GM12878 (cell line): Measurements from ENCODE around the gene TRIM17. TPM values are rescaled to one million over a fixed set of nuclear protein-coding genes. Genes with fewer than 3 reads are reported as not detected.

ENCODE experiments used
- ATAC-seq: fragments of 200-7000 bp; cut with Tn5 transposase; 3 replicates; pipeline ENCODE4 v1.9.1; 2020; ENCODE audit warnings: mild to moderate bottlenecking, moderate library complexity
- BruUV-seq: library from RNA; stranded (reverse); fragments of 400-500 nt; replicated peaks from 2 replicates; lab custom pipeline; 2021; lab: Mats Ljungman, UMichigan
- CTCF ChIA-PET: fragments of 300-600 bp; sonication (Branson Sonifier 250); formaldehyde crosslinking; extraction: SDS; loops from one replicate; lab custom pipeline; 2021; ENCODE audit warnings: inconsistent platforms; lab: Yijun Ruan, JAX
- POLR2A ChIA-PET: fragments of 350-600 bp; formaldehyde crosslinking; extraction: SDS; loops from one replicate; lab custom pipeline; 2021; ENCODE audit warnings: inconsistent platforms; lab: Charles Lee
- RAD21 ChIA-PET: fragments of 300-600 bp; sonication (Branson Sonifier 250); formaldehyde crosslinking; loops from one replicate; lab custom pipeline; 2023; ENCODE audit warnings: antibody characterized with exemption; ENCODE audit not compliant: unreplicated experiment; lab: Charles Lee
- SMC1A ChIA-PET: fragments of 300-600 bp; sonication (Branson Sonifier 250); formaldehyde crosslinking; loops from one replicate; lab custom pipeline; 2023; ENCODE audit not compliant: unreplicated experiment, uncharacterized antibody; lab: Charles Lee
- DNase-seq: peaks from one replicate; pipeline ENCODE4 v3.0.0-alpha.2; 2011; ENCODE audit warnings: low read depth, low spot score
- FAIRE-seq: peaks from 3 replicates; lab custom pipeline; 2011; peaks lifted over from hg19 to GRCh38; lab: Jason Lieb, UNC
- H2AFZ ChIP-seq: 2 replicates; pipeline ENCODE4 v1.6.0; 2011; ENCODE audit warnings: low read depth, low read length, control low read depth; ENCODE audit not compliant: control insufficient read depth
- H3K27ac ChIP-seq: 2 replicates; pipeline ENCODE4 v1.5.1; 2011; ENCODE audit warnings: control low read depth; ENCODE audit not compliant: control insufficient read depth, insufficient read depth
- H3K27me3 ChIP-seq, 2 experiments: replicated peaks in 1 of 2; 2 replicates each; pipeline versions ENCODE4 v1.6.0 to v1.6.1; 2011; ENCODE audit warnings: low read length in 1 of 2; ENCODE audit not compliant: control insufficient read depth in 2 of 2, insufficient read depth in 2 of 2
- H3K36me3 ChIP-seq, 2 experiments: 2 replicates each; pipeline ENCODE4 v1.5.1; 2011; ENCODE audit warnings: low read length in 1 of 2; ENCODE audit not compliant: control insufficient read depth in 2 of 2, insufficient read depth in 2 of 2
- H3K4me1 ChIP-seq: 2 replicates; pipeline ENCODE4 v1.6.1; 2011; ENCODE audit warnings: mild to moderate bottlenecking, low read length, moderate library complexity, mixed read lengths; ENCODE audit not compliant: control insufficient read depth, insufficient read depth
- H3K4me2 ChIP-seq: 2 replicates; pipeline ENCODE4 v1.6.0; 2011; ENCODE audit warnings: control low read depth; ENCODE audit not compliant: control insufficient read depth, insufficient read depth
- H3K4me3 ChIP-seq: fragments of 200-600 bp; sonication (generic); 2 replicates; pipeline ENCODE4 v1.5.1; 2016
- H3K79me2 ChIP-seq: 2 replicates; pipeline ENCODE4 v1.6.0; 2011; ENCODE audit warnings: low read length; ENCODE audit not compliant: control insufficient read depth, insufficient read depth
- H3K9ac ChIP-seq: 2 replicates; pipeline ENCODE4 v1.8.0; 2011; ENCODE audit warnings: low read length, control low read depth, mixed read lengths; ENCODE audit not compliant: control insufficient read depth, insufficient read depth
- H3K9me3 ChIP-seq: replicated peaks from 3 replicates; pipeline ENCODE4 v1.5.1; 2011; ENCODE audit warnings: mild to moderate bottlenecking, low read length; ENCODE audit not compliant: control insufficient read depth, insufficient read depth
- H4K20me1 ChIP-seq: 2 replicates; pipeline ENCODE4 v1.6.0; 2011; ENCODE audit not compliant: control insufficient read depth, insufficient read depth
- CHD4 ChIP-seq: fragments of 200-600 bp; sonication (generic); IDR thresholded peaks from 2 replicates; pipeline ENCODE4 v1.6.1; 2016; ENCODE audit warnings: mild to moderate bottlenecking
- E2F4 ChIP-seq: IDR thresholded peaks from 2 replicates; pipeline ENCODE4 v1.6.1; 2012; ENCODE audit warnings: low read depth, low read length, improper control_type of control experiment
- HDAC2 ChIP-seq: fragments of 200-600 bp; sonication (generic); IDR thresholded peaks from 2 replicates; pipeline ENCODE4 v1.6.1; 2017
- NFYB ChIP-seq: IDR thresholded peaks from 2 replicates; pipeline ENCODE4 v1.6.1; 2011; ENCODE audit warnings: low read depth, mild to moderate bottlenecking, low read length, improper control_type of control experiment, moderate library complexity; ENCODE audit not compliant: insufficient read depth
- POLR2A ChIP-seq: IDR thresholded peaks from 2 replicates; pipeline ENCODE4 v1.6.1; 2011; ENCODE audit warnings: low read depth, mild to moderate bottlenecking, low read length
- POU2F2 ChIP-seq: IDR thresholded peaks from 3 replicates; pipeline ENCODE4 v1.6.1; 2011; ENCODE audit warnings: low read depth, mild to moderate bottlenecking, low read length, borderline replicate concordance
- RFX5 ChIP-seq: IDR thresholded peaks from 2 replicates; pipeline ENCODE4 v1.6.1; 2011; ENCODE audit warnings: low read depth, low read length, improper control_type of control experiment
- SIN3A ChIP-seq: IDR thresholded peaks from 2 replicates; pipeline ENCODE4 v1.6.1; 2012; ENCODE audit warnings: low read depth, low read length, improper control_type of control experiment
- SMAD5 ChIP-seq: IDR thresholded peaks from 2 replicates; pipeline ENCODE4 v1.6.1; 2016; ENCODE audit warnings: antibody characterized with exemption, low read depth
- SP1 ChIP-seq: IDR thresholded peaks from one replicate; pipeline ENCODE4 v1.6.1; 2011; ENCODE audit warnings: low read depth, low read length
- TAF1 ChIP-seq: IDR thresholded peaks from 2 replicates; pipeline ENCODE4 v1.6.1; 2011; ENCODE audit warnings: mild to moderate bottlenecking, low read depth, low read length, borderline replicate concordance
- YY1 ChIP-seq: IDR thresholded peaks from 2 replicates; pipeline ENCODE4 v1.6.1; 2011; ENCODE audit warnings: low read depth, mild to moderate bottlenecking, low read length
- ZZZ3 ChIP-seq: IDR thresholded peaks from 2 replicates; pipeline ENCODE4 v1.6.1; 2011; ENCODE audit warnings: low read depth; ENCODE audit not compliant: control insufficient read depth, insufficient read length
- WGBS: methylation state at CpG from one replicate; pipeline ENCODE4 v1.1.6; 2016; ENCODE audit warnings: low lambda C conversion rate; ENCODE audit not compliant: insufficient replicate concordance, insufficient coverage; ENCODE audit errors: missing lambda C conversion rate; 5-methylcytosine and 5-hydroxymethylcytosine counted together
- in situ Hi-C: fragments of 300-500 bp; cut with MboI; formaldehyde crosslinking; loops from 9 replicates; pipeline ENCODE4 v1.14.3; 2018; ENCODE audit warnings: mixed read lengths
- intact Hi-C: fragments of 100-400 bp; cut with micrococcal nuclease; formaldehyde crosslinking; loops from one replicate; pipeline ENCODE4 v1.14.2; 2022; ENCODE audit not compliant: unreplicated experiment
- polyA plus RNA-seq, 11 experiments: library from polyadenylated mRNA; depleted of rRNA in 4 of 11; unstranded in 6 of 11; stranded (reverse) in 5 of 11; fragments of >200 nt; fragmentation: Nextera tagmentation in 4 of 11; fragmentation: Illumina TruSeq in 1 of 11; extraction: Ambion mirVana in 4 of 11; extraction: Trizol in 1 of 11; gene quantifications; 1 replicate in 1 of 11; 2 replicates in 10 of 11; pipeline versions ENCODE4 v1.2.1 to v1.2.3, GENCODE V29; 2011 to 2016; ENCODE audit warnings: inconsistent platforms in 2 of 11, missing spikeins in 2 of 11, low read depth in 1 of 11
- total RNA-seq, 4 experiments: library from RNA; depleted of rRNA in 3 of 4; stranded (reverse); fragments of >200 nt in 3 of 4; fragmentation: Illumina TruSeq in 1 of 4; extraction: Trizol in 1 of 4; gene quantifications; 2 replicates each; pipeline versions ENCODE4 v1.2.1 to v1.2.3, GENCODE V29; 2013 to 2021
- TF ChIP-seq, protein P1 (sequence below): fragments of 450-650 bp; conservative IDR thresholded peaks from 2 replicates; pipeline ENCODE4 v1.6.1; 2017; ENCODE audit warnings: mild to moderate bottlenecking, moderate library complexity
- TF ChIP-seq, protein P2 (sequence below): IDR thresholded peaks from 2 replicates; pipeline ENCODE4 v1.6.1; 2012; ENCODE audit warnings: low read length, inconsistent platforms

TRIM17 gene
- total and polyA plus RNA-seq, 10 of the 15 experiments (the other 5 are each of a cell fraction or from before 2014, with no cell fraction given), result 0.16 to 0.32 TPM; not detected in 8

DNA sequence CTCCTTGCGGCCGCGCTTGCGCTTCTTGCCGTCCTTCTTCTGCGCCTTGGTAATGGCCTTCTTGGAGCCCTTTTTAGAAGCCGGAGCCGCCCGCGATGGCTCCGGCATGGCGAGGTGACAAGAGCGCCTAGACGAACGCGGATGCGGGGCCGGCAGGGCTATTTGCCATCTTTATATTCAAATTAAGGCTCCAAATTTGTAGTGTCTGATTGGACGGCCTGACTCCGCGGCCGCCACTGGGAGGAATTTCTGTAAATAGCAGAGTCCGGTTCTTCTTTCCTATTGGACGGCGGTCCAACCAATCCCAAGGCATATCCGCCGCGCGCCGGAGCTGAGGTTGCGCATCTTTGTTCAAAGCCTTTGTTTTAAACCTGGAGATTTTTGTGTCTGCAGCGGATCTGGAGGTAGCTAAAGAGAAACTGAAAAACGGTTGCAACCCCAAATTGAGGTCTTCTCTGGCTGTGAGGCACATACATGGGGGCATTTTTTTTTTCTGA lies 47.9 kb upstream of the TRIM17 start:
- Histone ChIP-seq H3K4me2 (peak overlapping the region; percentile 86), H3K36me3 (no peaks in the 10 kb centered on the region), H3K79me2 (peaks cover 3% of the 10 kb centered on the region; the same call in 1 of the 2 replicates), H4K20me1 (no peaks in the 10 kb centered on the region), H2AFZ (peak overlapping the region; percentile 34), H3K4me3 (peak overlapping the region; percentile 68; the same call in 1 of the 2 replicates), H3K27ac (0 out of 2 replicates have a peak overlapping the region, but pooled peaks have one; percentile 36), H3K27me3 (no peaks in the 10 kb centered on the region; a peak in 2 of 4 replicates), H3K9ac (peak overlapping the region; percentile 43; the same call in 1 of the 2 replicates), H3K9me3 (no peaks in the 10 kb centered on the region), H3K4me1 (no peaks in the 10 kb centered on the region)
- no peak for DNase-seq
- RAD21 ChIA-PET, result no interaction called here
- POLR2A ChIA-PET, result no interaction called here
- CTCF ChIA-PET, result no interaction called here
- FAIRE-seq, result no peak
- ATAC-seq, result peak; percentile 90
- WGBS, result 1% methylated on average over 33 of the region's 33 CpGs
- intact Hi-C loops, result no loop called here
- no TSS peak for BruUV-seq
- TF ChIP-seq NFYB (peak; percentile 85), SMAD5 (0 out of 2 replicates have a peak, but pooled peaks have one; percentile 61), POLR2A (peak; percentile 74), TAF1 (no peak), SP1 (peak; percentile 51), HDAC2 (peak; percentile 68; the same call in 1 of the 2 replicates), POU2F2 (peak; percentile 26; the same call in 1 of the 3 replicates), CHD4 (no peak), RFX5 (peak; percentile 31; the same call in 1 of the 2 replicates), ZZZ3 (no peak), SIN3A (0 out of 2 replicates have a peak, but pooled peaks have one; percentile 79), YY1 (peak; percentile 40; the same call in 1 of the 2 replicates), E2F4 (peak; percentile 84)
- TF ChIP-seq, protein P1, sequence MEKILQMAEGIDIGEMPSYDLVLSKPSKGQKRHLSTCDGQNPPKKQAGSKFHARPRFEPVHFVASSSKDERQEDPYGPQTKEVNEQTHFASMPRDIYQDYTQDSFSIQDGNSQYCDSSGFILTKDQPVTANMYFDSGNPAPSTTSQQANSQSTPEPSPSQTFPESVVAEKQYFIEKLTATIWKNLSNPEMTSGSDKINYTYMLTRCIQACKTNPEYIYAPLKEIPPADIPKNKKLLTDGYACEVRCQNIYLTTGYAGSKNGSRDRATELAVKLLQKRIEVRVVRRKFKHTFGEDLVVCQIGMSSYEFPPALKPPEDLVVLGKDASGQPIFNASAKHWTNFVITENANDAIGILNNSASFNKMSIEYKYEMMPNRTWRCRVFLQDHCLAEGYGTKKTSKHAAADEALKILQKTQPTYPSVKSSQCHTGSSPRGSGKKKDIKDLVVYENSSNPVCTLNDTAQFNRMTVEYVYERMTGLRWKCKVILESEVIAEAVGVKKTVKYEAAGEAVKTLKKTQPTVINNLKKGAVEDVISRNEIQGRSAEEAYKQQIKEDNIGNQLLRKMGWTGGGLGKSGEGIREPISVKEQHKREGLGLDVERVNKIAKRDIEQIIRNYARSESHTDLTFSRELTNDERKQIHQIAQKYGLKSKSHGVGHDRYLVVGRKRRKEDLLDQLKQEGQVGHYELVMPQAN, result peak; percentile 84
- TF ChIP-seq, protein P2, sequence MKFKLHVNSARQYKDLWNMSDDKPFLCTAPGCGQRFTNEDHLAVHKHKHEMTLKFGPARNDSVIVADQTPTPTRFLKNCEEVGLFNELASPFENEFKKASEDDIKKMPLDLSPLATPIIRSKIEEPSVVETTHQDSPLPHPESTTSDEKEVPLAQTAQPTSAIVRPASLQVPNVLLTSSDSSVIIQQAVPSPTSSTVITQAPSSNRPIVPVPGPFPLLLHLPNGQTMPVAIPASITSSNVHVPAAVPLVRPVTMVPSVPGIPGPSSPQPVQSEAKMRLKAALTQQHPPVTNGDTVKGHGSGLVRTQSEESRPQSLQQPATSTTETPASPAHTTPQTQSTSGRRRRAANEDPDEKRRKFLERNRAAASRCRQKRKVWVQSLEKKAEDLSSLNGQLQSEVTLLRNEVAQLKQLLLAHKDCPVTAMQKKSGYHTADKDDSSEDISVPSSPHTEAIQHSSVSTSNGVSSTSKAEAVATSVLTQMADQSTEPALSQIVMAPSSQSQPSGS, result no peak
- in situ Hi-C loops, result no loop called here
- SMC1A ChIA-PET, result no interaction called here
